Bronchial epithelial cell (primary cell): ENCODE results near the gene TGFBR2. TPM values are rescaled to one million over a fixed set of nuclear protein-coding genes. Genes with fewer than 3 reads are reported as not detected.

Source experiments
- DNase-seq: peaks from one replicate; pipeline ENCODE4 v3.0.0-alpha.2; 2010; ENCODE audit warnings: low read depth
- FAIRE-seq: peaks from 2 replicates; lab custom pipeline; 2011; peaks lifted over from hg19 to GRCh38; lab: Jason Lieb, UNC
- H3K27me3 ChIP-seq: 2 replicates; pipeline ENCODE4 v1.5.1; 2011; ENCODE audit warnings: low read length; ENCODE audit not compliant: control insufficient read depth, insufficient read depth
- H3K36me3 ChIP-seq: 2 replicates; pipeline ENCODE4 v1.5.1; 2011; ENCODE audit warnings: low read length; ENCODE audit not compliant: control insufficient read depth, insufficient read depth
- H3K4me3 ChIP-seq: 2 replicates; pipeline ENCODE4 v1.5.1; 2011; ENCODE audit warnings: mild to moderate bottlenecking, low read depth, low read length, control low read depth
- total RNA-seq: library from RNA; depleted of rRNA; stranded (reverse); fragments of >200 nt; gene quantifications from 2 replicates; pipeline ENCODE4 v1.2.1, GENCODE V29; 2014
- TF ChIP-seq, protein P1 (sequence below): IDR thresholded peaks from 2 replicates; pipeline ENCODE4 v1.5.1; 2011; ENCODE audit warnings: mild to moderate bottlenecking, moderate library complexity, low read length, control low read depth, inconsistent platforms; ENCODE audit not compliant: insufficient read depth, severe bottlenecking

Gene TGFBR2
- total RNA-seq, 1 donor from 2014 or later = 25.5 TPM

DNA sequence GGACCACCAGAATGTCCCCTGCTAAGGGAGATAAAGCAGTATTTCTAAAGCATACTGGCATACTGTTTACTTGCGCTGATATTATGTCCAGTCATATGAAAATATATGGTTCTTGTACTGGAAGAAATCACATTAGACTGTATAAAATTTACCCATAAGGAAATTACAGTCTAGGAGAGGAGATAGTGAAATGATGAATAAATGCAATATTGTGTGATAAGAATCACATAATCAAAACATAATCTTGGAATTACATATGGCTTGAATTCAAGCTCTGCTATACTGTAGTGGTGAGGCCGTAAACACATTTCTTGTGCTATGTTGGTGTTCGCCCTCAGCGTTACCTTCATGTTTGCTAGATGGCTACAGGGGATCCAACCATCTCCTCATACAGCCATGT is 20.7 kb upstream of the TGFBR2 start:
- no peaks in the 10 kb centered on the region for H3K27me3 ChIP-seq
- FAIRE-seq = no peak
- no peak for DNase-seq
- TF ChIP-seq, protein P1, sequence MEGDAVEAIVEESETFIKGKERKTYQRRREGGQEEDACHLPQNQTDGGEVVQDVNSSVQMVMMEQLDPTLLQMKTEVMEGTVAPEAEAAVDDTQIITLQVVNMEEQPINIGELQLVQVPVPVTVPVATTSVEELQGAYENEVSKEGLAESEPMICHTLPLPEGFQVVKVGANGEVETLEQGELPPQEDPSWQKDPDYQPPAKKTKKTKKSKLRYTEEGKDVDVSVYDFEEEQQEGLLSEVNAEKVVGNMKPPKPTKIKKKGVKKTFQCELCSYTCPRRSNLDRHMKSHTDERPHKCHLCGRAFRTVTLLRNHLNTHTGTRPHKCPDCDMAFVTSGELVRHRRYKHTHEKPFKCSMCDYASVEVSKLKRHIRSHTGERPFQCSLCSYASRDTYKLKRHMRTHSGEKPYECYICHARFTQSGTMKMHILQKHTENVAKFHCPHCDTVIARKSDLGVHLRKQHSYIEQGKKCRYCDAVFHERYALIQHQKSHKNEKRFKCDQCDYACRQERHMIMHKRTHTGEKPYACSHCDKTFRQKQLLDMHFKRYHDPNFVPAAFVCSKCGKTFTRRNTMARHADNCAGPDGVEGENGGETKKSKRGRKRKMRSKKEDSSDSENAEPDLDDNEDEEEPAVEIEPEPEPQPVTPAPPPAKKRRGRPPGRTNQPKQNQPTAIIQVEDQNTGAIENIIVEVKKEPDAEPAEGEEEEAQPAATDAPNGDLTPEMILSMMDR = no peak
- no peak overlapping the region for H3K4me3 ChIP-seq
- H3K36me3 ChIP-seq = no peaks in the 10 kb centered on the region

DNA sequence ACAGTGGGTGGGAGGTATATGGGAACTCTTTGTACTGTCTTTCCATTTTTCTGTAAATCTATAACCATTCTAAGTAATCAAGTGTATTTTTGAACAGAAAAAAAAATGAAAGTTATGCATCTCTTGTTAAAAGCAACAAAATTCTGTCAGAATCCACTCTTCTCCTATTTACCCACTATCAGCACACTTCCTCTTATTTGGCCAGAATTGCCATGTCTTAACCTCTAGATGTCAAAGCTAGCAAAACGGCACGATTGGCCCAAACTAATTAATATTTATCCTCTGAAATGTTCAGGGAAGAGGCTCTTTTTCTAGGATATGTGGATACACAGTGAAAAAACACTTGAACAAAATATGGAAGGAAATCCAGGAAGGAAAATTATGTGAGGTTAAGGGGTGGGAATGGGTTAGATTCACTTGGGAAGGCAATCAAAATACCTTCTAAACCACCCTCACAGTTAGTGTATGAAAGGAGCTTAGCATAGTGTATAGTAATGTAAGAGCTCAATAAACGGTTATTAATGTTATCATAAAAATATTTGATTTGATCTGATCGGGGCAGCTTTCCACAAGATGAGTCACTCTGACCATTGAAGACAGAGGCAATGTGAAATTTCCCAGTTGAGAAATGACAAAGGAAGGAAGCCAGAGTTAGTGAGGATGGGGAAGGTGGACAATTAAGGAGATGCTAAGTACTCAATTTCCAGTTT is 20.1 kb upstream of the TGFBR2 start:
- no peak for FAIRE-seq
- TF ChIP-seq, protein P1 = no peak
- no peak overlapping the region for H3K4me3 ChIP-seq
- H3K36me3 ChIP-seq = no peaks in the 10 kb centered on the region
- H3K27me3 ChIP-seq = no peaks in the 10 kb centered on the region
- no peak for DNase-seq

DNA sequence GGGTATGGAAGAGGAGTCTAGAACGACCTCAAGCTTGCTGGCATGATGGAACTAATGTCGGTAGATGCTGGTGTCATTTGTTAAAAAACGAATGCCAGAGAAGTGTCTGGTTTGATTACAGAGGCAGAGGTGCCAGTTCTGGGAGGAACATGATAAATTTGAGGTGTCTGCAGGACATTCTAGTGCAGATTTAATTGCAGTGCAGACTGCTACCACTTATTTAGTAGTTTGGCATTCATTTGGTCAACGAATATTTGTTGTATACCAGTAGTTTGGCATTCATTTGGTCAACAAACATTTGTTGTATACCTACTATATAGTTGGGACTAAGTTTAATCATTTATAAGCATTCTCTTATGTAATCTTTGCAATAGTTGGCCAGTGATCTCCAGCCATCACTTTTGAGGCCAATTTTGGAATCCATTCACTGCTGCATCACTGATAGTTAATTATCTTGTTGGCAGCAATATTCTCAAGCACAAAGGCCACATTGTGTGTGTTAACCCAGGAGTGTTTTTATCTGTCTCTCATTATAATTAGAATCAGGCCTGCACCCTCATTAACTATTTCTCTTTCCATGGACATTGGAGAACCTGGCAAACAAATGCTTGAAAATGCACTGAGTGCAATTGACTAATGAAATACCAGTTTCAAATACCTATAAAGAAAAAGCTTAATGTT is 19.5 kb upstream of the TGFBR2 start:
- FAIRE-seq (peak; percentile 40), DNase-seq (no peak)
- TF ChIP-seq, protein P1 = no peak
- Histone ChIP-seq H3K4me3 (no peak overlapping the region), H3K27me3 (no peaks in the 10 kb centered on the region), H3K36me3 (no peaks in the 10 kb centered on the region)

DNA sequence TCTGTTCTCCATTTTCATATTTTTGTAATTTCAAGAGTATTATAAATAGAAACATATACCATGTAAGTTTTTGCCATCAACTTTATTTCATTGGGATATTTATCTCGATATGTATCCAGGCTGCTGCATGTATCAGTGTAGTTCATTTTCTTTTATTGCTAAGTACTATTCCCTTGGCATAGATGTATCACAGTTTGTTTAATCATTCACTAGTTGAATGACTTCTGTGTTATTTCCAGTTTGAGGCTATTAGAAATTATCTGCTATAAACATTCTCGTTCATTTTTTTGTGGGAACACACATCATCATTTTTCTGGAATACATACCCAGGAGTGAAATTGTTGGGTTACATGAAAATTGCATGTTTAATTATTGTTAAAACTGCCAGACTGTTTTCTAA is 18.5 kb upstream of the TGFBR2 start:
- H3K36me3 ChIP-seq = no peaks in the 10 kb centered on the region
- TF ChIP-seq, protein P1 = no peak
- DNase-seq (no peak), FAIRE-seq (no peak)
- H3K27me3 ChIP-seq = no peaks in the 10 kb centered on the region
- H3K4me3 ChIP-seq = no peak overlapping the region

DNA sequence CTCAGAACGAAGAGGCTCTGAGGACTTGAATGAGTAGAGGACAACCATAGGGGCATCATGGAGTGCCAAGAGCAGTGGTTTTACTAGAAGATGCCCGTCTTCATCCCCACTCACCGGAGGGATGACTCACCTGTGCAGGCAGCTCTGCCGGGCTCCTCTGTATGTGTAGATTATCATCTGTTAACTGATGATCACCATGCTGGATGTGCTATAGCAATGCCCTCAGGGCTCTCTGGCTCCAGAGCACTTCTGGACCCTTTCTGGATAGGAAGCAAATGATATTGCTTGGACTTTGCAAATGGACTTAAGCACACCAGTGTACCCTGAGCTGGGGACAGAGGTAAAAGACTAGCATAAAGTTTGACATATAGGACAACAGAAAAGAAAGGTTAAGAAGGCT is 10.2 kb upstream of the TGFBR2 start:
- FAIRE-seq (no peak), DNase-seq (peak; percentile 75)
- Histone ChIP-seq H3K36me3 (no peaks in the 10 kb centered on the region), H3K4me3 (no peak overlapping the region), H3K27me3 (no peaks in the 10 kb centered on the region)
- TF ChIP-seq, protein P1 = no peak
